GM19468 (cell line): Measurements from ENCODE around the gene PLA2G4F.

Source experiments
- ATAC-seq: cut with Tn5 transposase; IDR thresholded peaks from one replicate; pipeline ENCODE4 v1.9.1; 2021; ENCODE audit warnings: mild to moderate bottlenecking, moderate library complexity, moderate number of reproducible peaks; ENCODE audit not compliant: unreplicated experiment; ENCODE audit errors: extremely low read depth

PLA2G4F gene, protein sequence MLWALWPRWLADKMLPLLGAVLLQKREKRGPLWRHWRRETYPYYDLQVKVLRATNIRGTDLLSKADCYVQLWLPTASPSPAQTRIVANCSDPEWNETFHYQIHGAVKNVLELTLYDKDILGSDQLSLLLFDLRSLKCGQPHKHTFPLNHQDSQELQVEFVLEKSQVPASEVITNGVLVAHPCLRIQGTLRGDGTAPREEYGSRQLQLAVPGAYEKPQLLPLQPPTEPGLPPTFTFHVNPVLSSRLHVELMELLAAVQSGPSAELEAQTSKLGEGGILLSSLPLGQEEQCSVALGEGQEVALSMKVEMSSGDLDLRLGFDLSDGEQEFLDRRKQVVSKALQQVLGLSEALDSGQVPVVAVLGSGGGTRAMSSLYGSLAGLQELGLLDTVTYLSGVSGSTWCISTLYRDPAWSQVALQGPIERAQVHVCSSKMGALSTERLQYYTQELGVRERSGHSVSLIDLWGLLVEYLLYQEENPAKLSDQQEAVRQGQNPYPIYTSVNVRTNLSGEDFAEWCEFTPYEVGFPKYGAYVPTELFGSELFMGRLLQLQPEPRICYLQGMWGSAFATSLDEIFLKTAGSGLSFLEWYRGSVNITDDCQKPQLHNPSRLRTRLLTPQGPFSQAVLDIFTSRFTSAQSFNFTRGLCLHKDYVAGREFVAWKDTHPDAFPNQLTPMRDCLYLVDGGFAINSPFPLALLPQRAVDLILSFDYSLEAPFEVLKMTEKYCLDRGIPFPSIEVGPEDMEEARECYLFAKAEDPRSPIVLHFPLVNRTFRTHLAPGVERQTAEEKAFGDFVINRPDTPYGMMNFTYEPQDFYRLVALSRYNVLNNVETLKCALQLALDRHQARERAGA

GRCh38 chr15:42156243-42156922 lies at the start of gene PLA2G4F:
TSS of gene PLA2G4F (minus strand) at chr15:42156636. CDS start at chr15:42156549, 87 bp downstream.
- ATAC-seq: no peak

DNA sequence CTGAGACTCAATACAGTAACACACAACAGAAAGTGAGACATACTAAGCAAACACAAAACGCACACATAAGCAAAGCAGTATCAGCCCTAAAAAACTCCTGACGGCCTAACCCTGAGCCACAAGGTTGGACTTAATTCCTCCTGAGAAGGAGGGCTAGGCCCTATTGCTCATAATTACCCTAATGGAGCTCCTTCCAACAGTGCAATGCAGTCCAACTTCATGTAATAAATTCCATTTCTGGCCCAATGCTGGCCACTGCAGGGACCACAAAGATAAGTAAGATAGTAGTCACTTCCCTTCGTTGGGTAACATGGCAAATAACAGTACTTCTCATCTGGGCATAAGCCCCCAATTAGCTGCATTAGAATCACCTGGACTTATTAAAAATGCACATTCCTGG lies 47.5 kb upstream of the PLA2G4F start:
- ATAC-seq: no peak

GRCh38 chr15:42202653-42203052 lies 46.2 kb upstream of the PLA2G4F start:
- no peak for ATAC-seq

DNA sequence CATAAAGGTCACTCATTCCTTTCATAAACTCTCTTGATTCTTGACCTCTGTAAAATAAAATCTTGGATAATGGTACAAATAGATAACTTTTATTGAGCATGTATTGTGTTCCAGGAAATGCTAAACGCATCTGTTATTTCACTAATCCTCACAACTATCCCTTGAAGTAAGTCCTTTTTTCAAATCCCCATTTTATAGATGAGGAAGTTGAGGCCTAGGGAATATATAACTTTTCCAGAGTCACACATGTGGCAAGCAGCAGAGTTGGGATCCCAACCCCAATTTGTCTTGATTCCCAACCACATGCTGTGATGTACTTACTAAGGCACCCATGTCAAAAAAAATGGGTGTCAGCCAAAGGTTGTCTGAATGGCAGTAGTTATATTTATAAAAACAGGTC lies 45.4 kb upstream of the PLA2G4F start:
- ATAC-seq: no peak

- ATAC-seq: no peak
Observed at GRCh38 chr15:42199126-42199525, 42.7 kb upstream of the PLA2G4F start.

GRCh38 chr15:42198516-42198915 lies 42.1 kb upstream of the PLA2G4F start:
- ATAC-seq: no peak

DNA sequence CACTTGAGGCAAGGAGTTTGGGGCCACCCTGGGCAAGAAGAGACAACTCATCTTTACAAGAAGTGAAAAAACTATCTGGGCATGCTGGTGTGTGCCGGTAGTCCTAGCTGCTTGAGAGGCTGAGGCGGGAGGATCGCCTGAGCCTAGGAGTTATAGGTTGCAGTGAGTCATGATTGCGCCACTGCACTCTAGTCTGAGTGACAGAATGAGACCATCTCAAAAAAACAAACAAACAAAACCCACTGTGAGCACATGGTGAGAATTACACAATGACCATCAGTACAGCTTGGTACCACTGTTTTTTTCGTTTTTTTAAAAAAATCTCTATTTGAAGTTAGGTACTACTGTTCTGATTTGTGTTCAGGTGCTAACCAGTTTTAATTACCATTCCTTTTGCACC lies 38.1 kb upstream of the PLA2G4F start:
- ATAC-seq: no peak

DNA sequence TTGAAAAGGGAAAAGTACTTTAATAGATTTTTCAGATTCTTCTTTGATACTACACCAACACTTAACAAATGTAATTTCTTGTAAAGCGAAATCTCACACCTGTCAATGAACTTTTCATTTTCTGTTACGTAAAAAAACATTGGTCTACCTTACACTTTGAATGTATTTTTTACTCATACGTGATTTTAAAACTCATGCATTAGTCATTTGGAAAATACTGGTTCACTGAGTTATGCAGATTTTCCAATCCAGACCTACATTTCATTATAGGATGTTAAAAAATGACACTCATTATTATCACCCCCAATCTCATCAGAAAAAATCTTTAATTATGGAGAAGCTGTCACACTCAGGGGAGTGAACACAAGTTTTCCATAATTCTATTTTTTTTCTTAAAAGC lies 36.9 kb upstream of the PLA2G4F start:
- ATAC-seq: no peak

GRCh38 chr15:42191610-42192346 lies 35.3 kb upstream of the PLA2G4F start:
- ATAC-seq: no peak

GRCh38 chr15:42190370-42190769 lies 33.9 kb upstream of the PLA2G4F start:
- ATAC-seq: no peak

DNA sequence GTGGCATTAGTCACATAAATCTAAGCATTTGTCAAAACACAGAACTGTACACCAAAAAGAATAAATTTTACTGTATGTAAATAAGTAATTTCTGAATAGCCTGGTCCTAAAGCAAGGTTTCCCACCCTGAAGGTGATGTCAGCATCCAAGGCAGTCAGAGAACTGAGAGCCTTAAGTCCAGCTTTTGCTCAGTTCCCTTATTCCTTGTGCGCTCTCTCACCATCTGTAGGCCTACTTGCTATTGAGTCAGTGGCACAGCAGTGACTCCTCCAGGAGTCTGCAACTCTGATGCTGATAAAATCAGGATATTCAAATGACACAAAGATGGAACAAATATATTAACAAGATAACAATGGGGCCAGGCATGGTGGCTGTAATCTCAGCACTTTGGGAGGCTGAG lies 29.4 kb upstream of the PLA2G4F start:
- no peak for ATAC-seq

- ATAC-seq: no peak
Observed at GRCh38 chr15:42184736-42185135, 28.3 kb upstream of the PLA2G4F start.

DNA sequence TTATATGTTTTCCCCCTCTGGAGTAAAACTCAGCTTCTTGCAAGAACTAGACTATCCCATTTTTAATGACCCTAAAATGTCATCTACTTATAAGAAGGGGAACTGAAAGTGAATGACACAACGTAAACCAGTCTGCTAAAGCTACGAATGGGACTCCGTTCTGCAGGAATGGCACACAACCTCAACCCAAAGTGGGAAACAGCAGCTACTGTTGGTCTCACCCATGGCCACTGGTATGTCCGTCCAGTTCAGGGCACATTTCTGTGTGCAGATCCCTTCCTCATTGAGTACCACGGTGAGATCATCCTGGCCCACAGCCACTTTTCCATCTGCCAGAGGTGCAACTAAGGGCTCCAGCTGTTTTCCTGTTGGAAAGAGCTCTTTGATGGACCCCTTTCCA lies 27.9 kb upstream of the PLA2G4F start:
- no peak for ATAC-seq

DNA sequence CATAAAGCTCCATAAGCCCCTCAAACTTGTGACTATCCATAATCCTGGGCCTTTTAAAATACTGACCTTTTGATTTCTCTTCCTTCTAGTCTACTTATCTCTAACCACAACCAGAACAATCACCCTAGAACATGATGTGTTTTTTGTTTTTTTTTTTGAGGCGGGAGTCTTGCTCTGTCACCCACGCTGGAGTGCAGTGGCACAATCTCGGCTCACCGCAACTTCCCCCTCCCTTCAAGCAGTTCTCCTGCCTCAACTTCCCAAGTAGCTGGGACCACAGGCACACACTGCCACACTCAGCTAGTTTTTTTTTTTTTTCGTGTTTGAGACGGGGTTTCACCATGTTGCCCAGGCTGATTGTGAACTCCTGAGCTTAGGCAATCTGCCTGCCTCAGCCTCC lies 26.5 kb upstream of the PLA2G4F start:
- ATAC-seq: no peak

- no peak for ATAC-seq
Observed at GRCh38 chr15:42182328-42182886, 26.0 kb upstream of the PLA2G4F start.

DNA sequence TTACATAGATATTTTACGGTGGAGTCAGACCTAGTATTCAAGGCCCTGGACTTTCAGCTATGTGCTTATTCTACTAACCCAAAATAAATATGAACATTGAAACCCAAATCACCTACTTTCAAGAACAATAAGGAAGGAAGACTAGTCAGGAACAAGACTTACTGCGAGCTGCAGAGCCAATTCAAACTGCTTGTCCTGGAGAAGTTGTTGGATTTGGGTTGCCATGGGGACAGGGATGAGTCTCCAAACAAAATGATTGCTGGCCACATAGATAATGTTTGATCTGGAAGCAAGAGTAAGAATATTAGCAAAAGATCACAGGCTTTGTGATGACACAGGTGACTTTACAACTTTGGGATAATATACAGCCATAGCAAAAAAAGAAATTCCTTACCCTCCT lies 21.6 kb upstream of the PLA2G4F start:
- ATAC-seq: no peak

GRCh38 chr15:42175671-42176070 lies 19.2 kb upstream of the PLA2G4F start:
- no peak for ATAC-seq

GRCh38 chr15:42172475-42172874 lies 16.0 kb upstream of the PLA2G4F start:
- no peak for ATAC-seq

DNA sequence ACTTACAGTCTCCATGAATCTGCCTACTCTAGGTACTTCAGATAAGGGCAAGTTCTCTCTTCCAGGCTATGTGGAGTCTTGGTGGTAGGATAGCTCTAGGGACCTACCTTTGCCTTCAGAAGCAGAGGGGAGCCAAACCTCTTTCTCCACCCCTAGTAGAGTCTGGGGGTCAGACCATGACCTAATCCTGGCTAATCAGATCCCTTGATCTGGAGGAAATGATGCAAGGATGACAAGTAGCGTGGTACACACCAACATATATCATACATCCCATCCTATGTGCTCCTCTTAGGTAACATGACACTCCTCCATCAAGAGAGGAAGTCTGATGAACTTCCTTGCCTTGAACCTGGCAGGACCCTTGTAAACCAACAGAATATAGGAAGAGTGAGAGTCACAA lies 15.4 kb upstream of the PLA2G4F start:
- ATAC-seq: no peak

GRCh38 chr15:42171122-42171521 lies 14.7 kb upstream of the PLA2G4F start:
- no peak for ATAC-seq
